Activated CD4-positive, CD25-positive, alpha-beta regulatory T cell (primary cell): ENCODE measurements around the gene CCDC85C.

ENCODE experiments used
- DNase-seq, 4 experiments: peaks; one replicate each; lab custom pipeline; 2025; lab: John Stamatoyannopoulos, UW

The CCDC85C gene

DNA sequence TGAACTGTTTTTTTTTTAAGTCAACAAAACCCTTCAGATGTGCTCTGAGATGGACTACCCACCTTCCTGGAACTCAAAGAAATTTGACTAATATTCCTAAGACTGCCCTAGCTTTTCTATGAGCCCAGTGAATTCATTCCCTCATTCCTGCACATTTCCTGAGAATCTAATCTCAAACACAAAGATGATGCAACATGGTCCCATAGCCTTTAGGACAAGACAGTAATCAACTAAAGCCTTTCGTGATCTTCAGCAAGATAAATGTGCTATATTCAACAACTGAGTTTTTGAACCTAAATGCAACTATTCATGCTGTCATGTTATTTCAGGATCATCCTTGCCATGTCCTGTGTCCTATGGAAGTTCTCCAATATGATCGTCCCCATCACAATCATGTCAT is 128.3 kb downstream of the CCDC85C start:
- DNase-seq, result no peak

DNA sequence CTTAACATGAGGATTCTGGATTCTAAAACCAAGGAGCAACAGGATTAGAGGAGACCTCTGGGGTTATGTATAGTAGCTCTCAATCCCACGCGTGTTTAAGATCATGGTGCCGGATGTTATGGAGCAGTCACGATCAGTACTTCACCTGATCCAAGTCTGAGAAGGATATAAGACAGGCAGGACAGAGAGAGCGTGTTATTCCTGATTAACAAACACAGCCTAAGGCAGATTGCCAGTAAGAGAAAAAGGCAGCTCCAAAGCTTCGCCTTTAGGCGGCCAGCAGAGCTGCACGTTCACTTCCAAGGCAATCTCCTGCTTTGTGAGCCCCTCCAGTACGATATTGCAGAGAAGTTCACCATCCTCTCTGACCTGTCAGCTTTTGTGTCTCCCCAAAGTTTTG is 128.8 kb downstream of the CCDC85C start:
- DNase-seq, result no peak

DNA sequence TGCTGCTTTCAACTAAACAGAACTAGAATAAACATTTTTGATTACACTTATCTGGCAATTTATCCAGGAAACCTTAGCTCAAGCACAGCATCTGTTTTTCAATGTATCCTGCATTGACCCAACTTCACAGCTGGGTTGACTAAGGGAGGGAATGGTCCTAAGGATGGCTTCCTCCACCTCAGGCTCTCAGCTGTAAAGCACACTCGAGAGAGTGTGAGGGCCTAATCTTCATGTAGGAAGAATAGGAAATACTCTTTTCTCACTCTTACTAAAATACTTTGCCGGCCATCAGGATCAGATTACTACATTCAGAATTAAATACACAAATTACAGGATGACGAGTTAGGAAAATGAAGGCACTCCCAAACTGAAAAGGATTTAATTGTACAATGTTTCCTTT is 130.5 kb downstream of the CCDC85C start:
- DNase-seq, result no peak

DNA sequence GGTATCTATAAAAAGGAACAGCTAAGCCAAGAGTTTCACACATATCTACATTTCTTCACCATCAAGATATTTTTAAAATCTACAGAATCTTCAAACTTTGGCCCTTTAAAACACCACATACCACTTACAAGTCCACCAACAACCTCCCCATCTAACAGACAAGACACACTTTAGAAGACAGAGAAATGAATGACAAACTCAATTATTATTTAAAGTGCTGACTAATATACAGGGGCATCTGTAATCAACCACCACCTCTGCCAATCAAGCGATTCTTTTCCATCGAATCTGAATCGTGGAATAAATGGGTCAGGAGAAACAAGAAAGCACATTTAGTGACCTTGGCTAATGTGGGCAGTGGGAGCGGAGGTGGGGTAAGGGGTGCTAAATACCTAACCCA is 131.1 kb downstream of the CCDC85C start:
- no peak for DNase-seq

DNA sequence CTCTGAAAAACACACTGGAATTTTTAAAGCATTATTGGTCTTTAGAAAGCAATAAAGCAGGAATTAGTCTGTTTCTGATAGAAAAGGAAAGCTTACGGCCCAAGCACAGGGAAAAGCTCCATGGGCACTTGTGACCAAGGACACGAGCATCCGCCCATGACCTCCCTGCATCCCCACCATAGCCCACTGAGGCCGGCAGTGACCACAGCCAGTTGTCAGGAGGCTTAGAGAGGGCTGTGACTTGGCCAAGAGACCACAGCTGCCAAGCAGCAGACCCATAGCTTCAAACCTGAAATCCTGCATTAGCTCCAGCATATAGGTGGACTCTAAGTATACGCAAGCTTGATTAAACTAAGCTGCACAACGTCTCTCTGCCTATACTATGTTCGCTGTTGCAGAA is 132.3 kb downstream of the CCDC85C start:
- DNase-seq, result no peak

DNA sequence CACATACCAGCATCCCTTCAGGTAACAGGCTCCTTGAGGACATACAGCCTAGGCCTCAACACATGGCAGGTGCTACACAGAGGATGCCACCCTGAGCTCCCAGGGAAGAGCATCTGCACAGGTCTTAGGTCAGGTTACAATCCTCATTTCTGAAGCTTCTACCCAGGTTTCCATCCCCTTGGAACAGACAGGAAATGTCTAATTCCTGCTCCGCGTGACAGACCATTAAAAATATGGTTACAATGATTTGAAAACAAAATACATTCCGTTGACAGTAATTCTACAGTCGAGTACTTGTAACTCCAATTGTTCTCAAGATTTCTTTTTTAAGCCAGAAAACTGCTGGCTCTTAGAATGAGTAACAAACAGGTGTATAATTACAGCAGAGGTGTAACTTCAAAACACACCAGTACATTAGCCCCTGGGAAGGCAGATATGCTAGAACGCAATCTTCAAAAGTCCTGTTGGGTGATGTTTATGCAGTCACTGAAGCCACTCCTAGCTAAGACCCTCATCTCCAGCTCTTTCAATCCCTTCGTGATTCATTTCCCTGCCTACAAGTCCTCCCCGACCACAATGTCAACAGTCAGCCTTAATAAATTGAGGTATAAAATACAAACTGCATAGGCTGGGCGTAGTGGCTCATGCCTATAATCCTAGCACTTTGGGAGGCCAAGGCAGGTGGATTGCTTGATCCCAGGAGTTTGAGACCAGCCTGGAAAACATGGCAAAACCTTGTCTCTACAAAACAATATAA is 135.0 kb downstream of the CCDC85C start:
- DNase-seq, result no peak

DNA sequence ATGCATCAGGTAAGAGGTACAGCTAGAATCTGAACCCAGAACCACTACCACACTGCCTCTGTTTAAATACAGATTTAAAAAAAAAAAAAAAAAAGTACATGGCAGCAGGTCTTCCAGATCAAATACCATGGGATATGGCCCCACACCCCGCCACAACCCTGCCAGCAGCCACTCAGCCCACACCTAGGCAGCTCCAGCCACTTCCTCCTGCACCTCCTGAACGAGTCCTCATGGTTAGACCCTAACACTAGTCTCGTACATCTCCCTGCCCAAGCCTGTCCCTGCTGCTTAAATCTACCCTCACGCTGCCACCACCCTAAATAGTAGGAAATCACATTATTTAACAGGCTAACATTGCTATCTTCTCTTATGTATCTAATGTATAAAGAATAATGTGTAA is 135.9 kb downstream of the CCDC85C start:
- DNase-seq, result no peak

DNA sequence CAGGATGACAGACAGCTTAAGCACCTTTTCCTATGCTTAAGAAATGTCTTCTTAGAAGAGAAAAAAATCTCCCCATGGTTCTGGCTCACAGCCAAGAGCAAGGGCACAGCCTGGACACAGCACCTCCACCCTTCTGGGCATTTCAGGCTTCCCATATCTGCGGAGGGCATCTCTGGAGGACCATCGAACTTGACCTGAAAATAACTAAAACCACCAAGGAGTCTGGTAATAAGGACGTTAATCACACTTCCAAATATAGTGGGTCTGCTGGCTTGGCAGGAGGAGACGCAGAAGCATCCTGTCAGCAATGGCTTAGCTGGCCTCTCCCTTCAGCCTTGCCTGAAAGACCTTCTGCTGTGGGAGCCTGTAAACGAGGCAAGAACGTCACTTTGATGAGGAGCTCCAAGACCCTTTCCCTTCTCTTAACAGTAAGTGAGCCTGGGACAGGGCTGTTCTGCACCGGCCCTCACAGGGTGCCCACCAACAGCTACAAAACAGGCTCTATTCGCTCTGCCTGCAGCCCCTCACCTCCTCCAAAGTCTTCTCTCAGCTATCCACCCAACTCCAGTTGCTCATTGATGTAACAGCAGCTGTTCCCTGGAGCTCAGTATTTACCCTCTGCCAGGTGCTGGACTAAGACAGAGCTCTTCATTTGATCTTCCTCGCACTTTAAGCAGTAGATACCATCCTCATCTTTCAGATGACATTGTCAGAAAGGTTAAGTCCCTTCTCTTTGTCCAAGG is 136.5 kb downstream of the CCDC85C start:
- DNase-seq, result no peak

DNA sequence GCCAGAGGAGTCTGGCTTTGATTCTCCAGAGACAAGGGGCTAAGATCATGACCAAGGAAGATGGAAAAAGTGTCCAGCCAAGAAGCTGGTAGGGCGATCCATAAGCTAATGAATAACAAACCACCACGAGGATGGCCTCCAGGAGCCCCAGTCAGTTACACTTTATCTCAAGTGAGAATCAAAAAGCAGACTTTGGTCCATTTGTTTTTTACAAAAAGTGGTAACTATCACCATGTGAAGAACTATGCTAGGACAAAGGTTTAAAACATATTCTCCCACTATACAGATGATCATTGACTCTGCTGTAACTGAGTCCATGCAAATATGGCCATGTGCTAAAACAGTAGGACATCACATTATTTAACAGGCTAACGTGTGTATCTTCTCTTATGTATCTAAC is 137.2 kb downstream of the CCDC85C start:
- no peak for DNase-seq

DNA sequence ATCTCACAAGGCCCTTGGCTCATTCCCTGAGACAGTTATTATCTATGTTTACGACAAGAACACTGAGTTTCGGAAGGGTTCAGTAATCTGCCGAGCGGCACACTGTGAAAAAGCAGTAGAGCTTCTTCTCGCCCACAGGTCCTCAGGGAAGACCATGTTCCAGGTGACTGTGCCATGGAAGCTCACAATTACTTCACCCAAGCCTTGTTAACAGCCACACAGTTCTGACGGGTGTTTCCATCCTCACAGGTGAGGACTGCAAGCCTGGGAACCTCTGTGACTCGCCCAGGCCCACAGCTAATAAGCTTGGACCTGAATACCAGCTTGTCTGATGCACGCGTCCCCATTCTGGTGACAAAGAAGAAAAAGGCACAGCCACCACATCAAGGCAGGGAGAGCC is 138.7 kb downstream of the CCDC85C start:
- no peak for DNase-seq

DNA sequence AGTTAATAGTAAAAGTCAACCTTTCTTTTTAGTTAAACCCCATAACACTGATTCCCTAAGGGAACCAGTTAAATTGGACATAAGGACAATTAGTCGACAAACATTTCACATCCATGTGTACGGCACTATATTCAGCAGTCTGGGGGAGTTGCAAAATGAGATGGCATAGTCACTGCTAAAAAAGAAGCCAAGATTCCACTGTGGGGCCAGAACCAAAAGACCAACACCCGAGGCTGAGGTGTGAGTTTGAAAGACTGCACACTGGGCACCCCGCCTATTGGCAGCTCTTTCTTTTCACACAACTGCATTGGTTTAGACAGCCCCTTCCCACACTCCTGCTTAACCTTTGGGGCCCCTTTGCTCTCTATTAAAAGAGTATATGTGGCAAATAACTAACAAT is 140.0 kb downstream of the CCDC85C start:
- no peak for DNase-seq

DNA sequence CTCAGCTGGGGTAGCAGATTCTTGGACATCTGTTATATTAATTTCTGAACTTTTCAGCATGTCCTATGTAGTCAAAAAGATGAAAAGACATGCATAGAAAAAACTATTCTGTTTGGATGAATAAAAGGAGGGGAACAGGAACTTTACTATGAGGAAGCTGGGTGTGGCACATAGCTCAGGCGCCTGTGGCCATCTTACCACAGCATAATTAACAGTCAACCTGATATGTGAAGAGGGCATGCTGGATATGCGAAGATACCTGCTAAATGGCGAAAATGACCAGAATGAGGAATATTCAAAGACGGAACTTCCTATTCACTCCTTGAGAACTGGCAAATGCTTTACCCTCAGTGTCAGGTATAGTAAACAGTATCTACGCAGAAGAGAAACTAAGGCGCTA is 141.8 kb downstream of the CCDC85C start:
- no peak for DNase-seq

DNA sequence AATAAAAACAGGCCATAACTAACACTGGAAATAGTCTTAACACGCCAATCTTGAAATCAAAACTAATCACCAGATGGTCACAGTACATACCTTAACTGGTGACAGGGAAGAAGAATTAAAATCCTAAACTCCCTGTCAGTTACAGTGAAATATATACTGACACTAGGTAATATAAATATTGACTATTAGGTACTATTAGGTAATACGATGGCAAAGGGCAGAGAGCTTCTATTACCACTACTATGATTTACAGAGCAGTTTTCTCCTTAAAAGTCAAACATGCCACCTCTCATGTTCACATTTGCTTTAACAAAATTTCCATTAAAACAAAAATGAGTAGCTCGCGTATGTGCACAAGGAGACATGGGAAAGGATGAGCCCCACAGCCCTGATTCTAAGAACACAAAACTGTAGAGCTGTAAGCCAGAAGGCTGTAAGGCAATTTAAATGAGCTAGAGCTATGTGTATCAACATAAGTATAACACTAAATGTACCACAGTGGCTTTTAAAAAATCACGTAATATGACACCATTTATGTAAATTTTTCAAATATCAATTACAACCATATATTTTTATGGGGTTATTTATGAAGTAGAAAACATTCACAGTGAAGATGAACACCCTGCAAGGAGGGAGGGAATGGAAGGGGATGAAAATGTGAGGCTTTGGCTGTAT is 142.5 kb downstream of the CCDC85C start:
- DNase-seq, result no peak

DNA sequence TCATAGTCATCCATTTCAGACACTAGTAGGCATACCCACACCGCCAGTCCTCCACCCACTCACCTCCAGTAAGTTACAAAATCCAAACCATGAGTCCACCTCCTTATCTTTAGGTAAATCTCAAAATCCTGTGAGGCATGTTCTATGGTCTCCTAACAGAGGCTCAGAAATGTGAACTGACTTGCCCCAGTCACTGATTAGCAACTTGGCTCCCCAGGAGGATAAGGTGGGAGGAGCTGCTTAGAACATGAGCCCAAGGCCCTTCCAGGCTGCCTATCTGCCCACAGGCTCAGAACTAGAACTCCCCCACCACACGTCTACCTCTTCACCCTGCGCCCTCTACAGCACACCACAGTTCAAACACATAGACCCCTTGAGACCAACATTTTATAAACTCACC is 143.2 kb downstream of the CCDC85C start:
- DNase-seq, result no peak

DNA sequence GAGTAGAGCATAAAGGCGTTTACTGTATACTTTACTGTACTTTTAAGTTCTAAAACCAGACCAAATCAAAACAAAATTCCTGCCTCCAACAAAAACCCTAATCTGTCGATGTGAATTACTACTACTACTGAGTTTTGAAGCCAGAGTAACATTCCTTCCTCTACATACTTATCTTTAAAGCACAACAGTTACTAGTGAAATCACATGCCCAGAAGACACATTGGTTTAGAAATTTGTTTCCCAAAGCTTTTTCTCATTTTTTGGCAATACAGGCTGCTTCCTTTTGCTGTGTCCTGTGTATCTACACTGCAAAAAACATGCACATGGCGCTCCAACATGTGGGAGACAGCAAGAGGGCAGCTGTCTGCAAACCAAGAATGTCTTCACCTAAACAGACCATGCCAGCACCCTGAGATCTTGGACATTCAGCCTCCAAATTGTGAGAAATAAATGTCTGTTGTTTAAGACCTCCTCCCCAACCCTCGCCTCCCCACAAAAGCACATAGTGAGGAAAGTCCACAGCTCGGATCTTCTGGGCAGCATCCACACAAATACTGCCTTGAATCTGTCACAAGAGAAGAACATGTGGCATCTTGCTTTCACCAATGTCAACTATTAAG is 144.4 kb downstream of the CCDC85C start:
- no peak for DNase-seq

DNA sequence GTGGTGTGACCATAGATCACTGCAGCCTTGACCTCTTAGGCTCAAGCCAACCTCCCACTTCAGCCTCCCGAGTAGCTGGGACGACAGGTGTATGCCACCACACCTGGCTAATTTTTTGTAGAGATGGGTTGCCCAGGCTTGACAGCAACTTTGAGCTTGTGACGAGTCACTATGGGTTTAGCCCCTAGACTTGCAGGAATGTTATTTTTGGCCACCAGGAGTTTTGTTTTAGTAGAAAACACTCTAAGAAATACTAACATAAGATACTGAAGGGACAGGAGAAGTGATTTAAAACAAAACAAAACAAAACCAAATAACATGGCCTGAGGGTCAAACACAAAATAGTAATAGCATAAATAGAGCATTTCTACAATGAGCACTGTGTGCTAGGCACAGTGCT is 149.8 kb downstream of the CCDC85C start:
- no peak for DNase-seq

DNA sequence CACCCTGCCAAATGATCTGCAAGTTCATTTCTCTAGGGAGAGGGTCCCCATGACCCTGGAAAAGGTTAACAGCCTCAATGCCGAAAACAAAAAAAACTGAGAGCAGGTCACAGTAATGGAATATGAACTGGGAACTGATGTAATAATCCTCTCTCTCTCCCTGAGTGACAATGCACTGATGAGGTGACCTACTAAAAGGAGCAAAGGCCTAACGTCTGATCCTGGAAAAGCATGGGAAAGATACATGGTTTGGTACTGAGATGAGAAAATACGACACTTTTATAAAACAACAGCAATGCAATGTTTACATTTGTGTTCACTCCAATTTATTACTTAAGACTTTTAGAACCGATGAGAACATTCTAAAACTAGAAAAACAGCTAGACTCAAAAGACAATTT is 151.0 kb downstream of the CCDC85C start:
- DNase-seq, result no peak

DNA sequence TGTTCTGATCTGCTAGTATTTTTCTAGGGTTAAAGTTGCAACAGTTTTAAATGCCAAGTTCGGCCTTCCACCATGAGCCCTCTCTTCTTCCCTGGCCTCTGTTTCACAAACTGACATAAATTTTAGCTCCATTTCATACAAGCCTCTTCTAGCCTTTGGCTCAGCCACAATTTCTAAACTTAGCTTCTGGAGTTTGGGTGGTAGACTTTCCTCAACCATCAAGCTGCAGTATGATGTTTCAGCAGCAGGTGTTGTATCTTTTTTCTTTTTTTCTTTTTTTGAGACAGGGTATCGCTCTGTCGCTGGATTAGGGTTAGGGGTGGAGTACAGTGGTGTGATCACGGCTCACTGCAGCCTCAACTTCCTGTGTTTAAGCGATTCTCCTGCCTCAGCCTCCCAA is 152.8 kb downstream of the CCDC85C start:
- no peak for DNase-seq

DNA sequence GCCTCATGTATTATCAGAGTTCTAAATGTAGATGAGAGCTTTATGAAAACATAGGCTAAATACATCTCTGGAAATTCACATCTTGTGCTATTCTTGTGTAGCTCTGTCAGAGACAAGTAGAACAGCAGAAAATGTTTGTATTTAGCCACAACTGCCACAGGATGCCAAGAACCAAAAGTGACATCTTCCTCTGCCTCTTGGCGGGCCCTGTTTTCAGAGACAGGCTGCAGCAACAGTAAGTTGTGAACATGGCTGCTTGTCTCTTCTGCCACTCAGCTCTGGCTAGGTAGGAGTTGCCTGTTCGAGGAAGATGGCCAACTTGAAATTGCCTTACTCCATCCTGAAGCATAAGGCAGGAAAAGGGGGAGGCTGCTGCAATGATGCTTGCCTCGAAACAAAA is 153.7 kb downstream of the CCDC85C start:
- DNase-seq, result no peak
